GM12892 (cell line): ENCODE data around the gene CHMP4B.

Source experiments
- POLR2A ChIP-seq: IDR thresholded peaks from 2 replicates; pipeline ENCODE4 v1.6.1; 2011; ENCODE audit warnings: low read depth, low read length, control low read depth
- POLR2AphosphoS5 ChIP-seq: IDR thresholded peaks from 2 replicates; pipeline ENCODE4 v1.6.1; 2011; ENCODE audit warnings: low read depth, low read length, control low read depth

DNA sequence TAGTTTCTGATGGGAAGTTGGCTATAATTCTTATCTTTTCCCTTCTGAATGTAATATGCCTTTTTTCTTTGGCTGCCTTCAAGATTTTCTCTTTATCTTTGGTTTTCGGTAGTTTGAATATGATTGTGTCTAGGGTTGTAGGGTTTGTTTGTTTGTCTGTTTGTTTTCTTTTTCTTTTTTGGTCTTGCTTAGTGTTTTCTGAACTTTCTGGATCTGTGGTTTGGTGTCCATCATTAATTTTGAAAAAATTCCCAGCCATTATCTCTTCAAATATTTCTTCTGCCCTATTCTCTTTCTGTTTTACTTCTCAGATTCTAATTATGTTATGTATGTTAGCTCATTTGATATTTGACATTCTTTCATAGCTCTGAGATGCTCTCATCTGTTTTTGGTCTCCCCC lies 79.4 kb downstream of the CHMP4B start:
- TF ChIP-seq POLR2AphosphoS5 (no peak), POLR2A (no peak)
